ENCODE measurements around the gene GSPT1. TPM values are rescaled to one million over a fixed set of nuclear protein-coding genes. Genes with fewer than 3 reads are reported as not detected.

GSPT1 gene
- total and polyA plus RNA-seq, 2 donors (not counting 1 experiment from before 2014, with no cell fraction given) = 20.6 to 72.6 TPM

GRCh38 chr16:11907160-11907970, 8.4 kb downstream of the GSPT1 start:
- Histone ChIP-seq H3K27me3 (replicated peaks in 1 of 4; ENCODE audit: control extremely low read depth in 1 of 4, control insufficient read depth in 3 of 4, insufficient read depth in 4 of 4, low read length in 3 of 4) (no peaks in the 10 kb centered on the region), H3K79me2 (ENCODE audit: control insufficient read depth, insufficient read depth, low read length) (peaks cover 97% of the 10 kb centered on the region), H3K36me3 (replicated peaks in 1 of 2; ENCODE audit: control extremely low read depth in 1 of 2, control insufficient read depth in 1 of 2, extremely low read depth in 1 of 2, insufficient read depth in 2 of 2, low read length in 1 of 2) (peaks cover 0 to 4% of the 10 kb centered on the region in 2 experiments), H3K9me3 (ENCODE audit: control extremely low read depth in 1 of 3, control insufficient read depth in 2 of 3, insufficient read depth in 1 of 3, low read length in 2 of 3) (no peaks in the 10 kb centered on the region), H3K4me1 (ENCODE audit: control insufficient read depth in 2 of 2, insufficient read depth in 2 of 2, low read length in 2 of 2) (peaks cover 9 to 16% of the 10 kb centered on the region in 2 donors), H3K4me2 (replicated peaks; ENCODE audit: low read depth, low read length, poor library complexity, severe bottlenecking) (no peak overlapping the region), H3K4me3 (ENCODE audit: control extremely low read depth in 1 of 5, extremely low read depth in 1 of 5, insufficient read depth in 1 of 5, low read depth in 2 of 5, low read length in 4 of 5) (no peak overlapping the region), H3K9ac (ENCODE audit: low read length) (no peak overlapping the region), H4K20me1 (ENCODE audit: control insufficient read depth, insufficient read depth, low read length, poor library complexity, severe bottlenecking) (peaks cover 71% of the 10 kb centered on the region), H2AFZ (ENCODE audit: insufficient read depth, low read depth, low read length, poor library complexity, severe bottlenecking) (no peak overlapping the region), H3K27ac (ENCODE audit: low read length in 2 of 2) (no peak overlapping the region)
- TF ChIP-seq EZH2 (IDR thresholded peaks at IDR 0.05; ENCODE audit: borderline replicate concordance, insufficient read depth, low read depth, low read length, poor library complexity, severe bottlenecking) = no peak
- TF ChIP-seq, protein P1, sequence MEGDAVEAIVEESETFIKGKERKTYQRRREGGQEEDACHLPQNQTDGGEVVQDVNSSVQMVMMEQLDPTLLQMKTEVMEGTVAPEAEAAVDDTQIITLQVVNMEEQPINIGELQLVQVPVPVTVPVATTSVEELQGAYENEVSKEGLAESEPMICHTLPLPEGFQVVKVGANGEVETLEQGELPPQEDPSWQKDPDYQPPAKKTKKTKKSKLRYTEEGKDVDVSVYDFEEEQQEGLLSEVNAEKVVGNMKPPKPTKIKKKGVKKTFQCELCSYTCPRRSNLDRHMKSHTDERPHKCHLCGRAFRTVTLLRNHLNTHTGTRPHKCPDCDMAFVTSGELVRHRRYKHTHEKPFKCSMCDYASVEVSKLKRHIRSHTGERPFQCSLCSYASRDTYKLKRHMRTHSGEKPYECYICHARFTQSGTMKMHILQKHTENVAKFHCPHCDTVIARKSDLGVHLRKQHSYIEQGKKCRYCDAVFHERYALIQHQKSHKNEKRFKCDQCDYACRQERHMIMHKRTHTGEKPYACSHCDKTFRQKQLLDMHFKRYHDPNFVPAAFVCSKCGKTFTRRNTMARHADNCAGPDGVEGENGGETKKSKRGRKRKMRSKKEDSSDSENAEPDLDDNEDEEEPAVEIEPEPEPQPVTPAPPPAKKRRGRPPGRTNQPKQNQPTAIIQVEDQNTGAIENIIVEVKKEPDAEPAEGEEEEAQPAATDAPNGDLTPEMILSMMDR (IDR thresholded peaks at IDR 0.05) = no peak
- Mint-ChIP-seq H3K4me3 (no peak overlapping the region), H3K9me3 (ENCODE audit: insufficient read depth) (no peaks in the 10 kb centered on the region), H3K27ac (no peak overlapping the region), H3K4me1 (peaks cover 38% of the 10 kb centered on the region), H3K27me3 (no peaks in the 10 kb centered on the region)
- DNase-seq = no peak
- ATAC-seq (ENCODE audit: low read depth) = no peak
- CTCF ChIA-PET = no interaction called here
- POLR2A ChIA-PET = no interaction called here
- WGBS (ENCODE audit: insufficient coverage) = 100% methylated on average over 4 of the region's 8 CpGs
- intact Hi-C loops (cut with micrococcal nuclease) = no loop called here

- no peaks in the 10 kb centered on the region for H3K9me3 Mint-ChIP-seq (ENCODE audit: insufficient read depth)
- H3K27me3 Mint-ChIP-seq = no peaks in the 10 kb centered on the region
- H3K4me2 ChIP-seq (replicated peaks; ENCODE audit: low read depth, low read length, poor library complexity, severe bottlenecking) = no peak overlapping the region
- peaks cover 97% of the 10 kb centered on the region for H3K79me2 ChIP-seq (ENCODE audit: control insufficient read depth, insufficient read depth, low read length)
- H3K27me3 ChIP-seq (replicated peaks in 1 of 4; ENCODE audit: control extremely low read depth in 1 of 4, control insufficient read depth in 3 of 4, insufficient read depth in 4 of 4, low read length in 3 of 4) = no peaks in the 10 kb centered on the region
- no peak overlapping the region for H3K4me3 Mint-ChIP-seq
- no peak overlapping the region for H3K4me3 ChIP-seq (ENCODE audit: control extremely low read depth in 1 of 5, extremely low read depth in 1 of 5, insufficient read depth in 1 of 5, low read depth in 2 of 5, low read length in 4 of 5)
- no peak overlapping the region for H3K9ac ChIP-seq (ENCODE audit: low read length)
- intact Hi-C loops (cut with micrococcal nuclease) = no loop called here
- TF ChIP-seq, protein P1 (IDR thresholded peaks at IDR 0.05) = no peak
- no peak for TF ChIP-seq EZH2 (IDR thresholded peaks at IDR 0.05; ENCODE audit: borderline replicate concordance, insufficient read depth, low read depth, low read length, poor library complexity, severe bottlenecking)
- H4K20me1 ChIP-seq (ENCODE audit: control insufficient read depth, insufficient read depth, low read length, poor library complexity, severe bottlenecking) = peaks cover 66% of the 10 kb centered on the region
- peaks cover 0 to 5% of the 10 kb centered on the region in 2 donors for H3K4me1 ChIP-seq (ENCODE audit: control insufficient read depth in 2 of 2, insufficient read depth in 2 of 2, low read length in 2 of 2)
- DNase-seq (no peak), ATAC-seq (ENCODE audit: low read depth) (no peak)
- H3K27ac ChIP-seq (ENCODE audit: low read length in 2 of 2) = no peak overlapping the region
- H3K4me1 Mint-ChIP-seq = peaks cover 34% of the 10 kb centered on the region
- H2AFZ ChIP-seq (ENCODE audit: insufficient read depth, low read depth, low read length, poor library complexity, severe bottlenecking) = no peak overlapping the region
- CTCF ChIA-PET = no interaction called here
- POLR2A ChIA-PET = no interaction called here
- WGBS (ENCODE audit: insufficient coverage) = 96% methylated on average over 3 of the region's 6 CpGs
- no peak overlapping the region for H3K27ac Mint-ChIP-seq
- peaks cover 0 to 11% of the 10 kb centered on the region in 2 experiments for H3K36me3 ChIP-seq (replicated peaks in 1 of 2; ENCODE audit: control extremely low read depth in 1 of 2, control insufficient read depth in 1 of 2, extremely low read depth in 1 of 2, insufficient read depth in 2 of 2, low read length in 1 of 2)
- no peaks in the 10 kb centered on the region for H3K9me3 ChIP-seq (ENCODE audit: control extremely low read depth in 1 of 3, control insufficient read depth in 2 of 3, insufficient read depth in 1 of 3, low read length in 2 of 3)
Observed at GRCh38 chr16:11903906-11904305, 11.8 kb downstream of the GSPT1 start.

Measured in B cell (primary cell).